ENCODE measurements around the gene CALD1.
"Not testable (repeated sequence)": the region's sequence is repeated elsewhere in the genome, so short reads cannot be mapped to it uniquely, and the experiment has no call there.

CALD1 gene

DNA sequence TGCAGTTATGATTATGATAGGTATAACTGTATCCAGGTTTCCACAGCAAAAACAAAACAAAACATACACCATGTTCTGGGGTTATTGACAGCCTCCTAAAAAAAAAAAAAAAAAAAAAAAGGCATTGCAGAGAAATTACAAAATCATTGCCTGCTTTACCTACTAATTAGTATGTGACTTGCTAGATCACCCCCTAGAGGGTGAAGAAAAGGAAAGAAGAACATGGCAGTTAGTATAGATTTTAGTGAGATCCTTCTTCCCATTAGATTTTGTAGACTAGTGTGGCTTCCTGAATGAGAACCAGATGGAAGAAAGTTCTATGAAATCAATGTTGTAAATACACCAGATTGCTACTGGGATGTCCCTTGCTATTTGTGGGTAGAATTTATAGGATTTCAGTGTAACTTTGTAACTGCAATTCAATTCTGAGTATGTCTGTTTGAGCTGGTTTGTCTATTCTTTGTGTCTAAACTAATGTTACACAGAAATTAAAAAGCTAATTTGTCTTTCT lies 182.9 kb downstream of the CALD1 start:
- DNase-seq: no peak

DNA sequence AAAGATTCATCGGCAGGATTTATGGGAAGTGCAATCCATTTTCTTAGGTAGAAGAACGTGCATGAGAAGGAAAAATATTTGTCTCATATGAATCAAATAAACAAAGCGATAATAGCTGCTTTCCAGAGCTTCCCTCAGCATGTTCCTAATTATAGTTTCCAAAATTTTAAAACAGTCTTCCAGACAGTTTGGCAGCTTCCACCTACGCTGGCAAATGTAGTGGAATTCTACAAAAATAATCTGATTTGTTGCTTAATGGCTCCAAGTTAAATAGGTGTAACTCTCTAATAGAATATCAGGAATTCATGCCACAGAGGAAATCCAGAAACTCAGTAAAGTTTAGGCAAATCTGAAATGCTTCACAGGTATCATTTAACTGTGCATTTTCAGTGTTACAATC lies 183.6 kb downstream of the CALD1 start:
- DNase-seq: no peak

DNA sequence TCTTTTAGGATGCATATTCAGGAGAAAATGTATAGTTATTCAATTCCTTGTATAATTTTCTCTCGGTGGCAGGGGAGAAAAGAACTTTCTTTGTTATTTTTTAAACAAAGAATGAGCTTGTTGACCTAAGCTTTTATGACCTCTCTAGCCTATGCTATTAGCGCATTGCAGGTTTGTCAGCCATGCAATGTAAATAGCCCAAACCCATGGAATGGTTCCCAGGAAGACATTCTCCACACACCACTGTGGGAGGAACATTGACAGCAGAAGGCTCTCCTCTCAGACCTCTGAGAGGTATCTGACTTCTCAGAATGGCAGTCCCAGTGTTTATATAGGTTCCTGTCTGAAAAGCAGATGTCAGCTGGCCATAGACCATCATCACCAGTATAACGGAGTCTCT lies 187.3 kb downstream of the CALD1 start:
- no peak for DNase-seq

DNA sequence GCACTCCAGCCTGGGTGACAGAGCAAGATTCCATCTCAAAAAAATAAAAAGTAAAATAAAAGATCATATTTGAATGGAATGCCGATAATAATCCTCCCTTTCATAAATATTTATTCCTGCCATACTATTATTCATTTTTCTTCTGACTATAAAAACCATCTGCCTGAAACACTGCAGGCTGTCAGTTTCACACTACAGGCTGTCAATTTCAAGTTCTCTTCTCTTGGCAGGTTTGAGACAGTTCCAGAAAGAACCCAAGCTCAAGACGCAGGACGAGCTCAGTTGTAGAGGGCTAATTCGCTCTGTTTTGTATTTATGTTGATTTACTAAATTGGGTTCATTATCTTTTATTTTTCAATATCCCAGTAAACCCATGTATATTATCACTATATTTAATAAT lies 188.7 kb downstream of the CALD1 start:
- DNase-seq: no peak

DNA sequence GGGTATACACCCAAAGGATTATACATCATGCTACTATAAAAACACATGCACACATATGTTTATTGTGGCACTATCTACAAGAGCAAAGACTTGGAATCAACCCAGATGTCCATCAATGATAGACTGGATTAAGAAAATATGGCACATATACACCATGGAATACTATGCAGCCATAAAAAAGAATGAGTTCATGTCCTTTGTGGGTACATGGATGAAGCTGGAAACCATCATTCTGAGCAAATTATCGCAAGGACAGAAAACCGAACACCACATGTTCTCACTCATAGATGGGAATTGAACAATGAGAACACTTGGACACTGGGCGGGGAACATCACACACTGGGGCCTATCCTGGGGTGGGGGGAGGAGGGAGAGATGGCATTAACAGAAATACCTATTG lies 202.2 kb downstream of the CALD1 start:
- DNase-seq: not testable (repeated sequence)

DNA sequence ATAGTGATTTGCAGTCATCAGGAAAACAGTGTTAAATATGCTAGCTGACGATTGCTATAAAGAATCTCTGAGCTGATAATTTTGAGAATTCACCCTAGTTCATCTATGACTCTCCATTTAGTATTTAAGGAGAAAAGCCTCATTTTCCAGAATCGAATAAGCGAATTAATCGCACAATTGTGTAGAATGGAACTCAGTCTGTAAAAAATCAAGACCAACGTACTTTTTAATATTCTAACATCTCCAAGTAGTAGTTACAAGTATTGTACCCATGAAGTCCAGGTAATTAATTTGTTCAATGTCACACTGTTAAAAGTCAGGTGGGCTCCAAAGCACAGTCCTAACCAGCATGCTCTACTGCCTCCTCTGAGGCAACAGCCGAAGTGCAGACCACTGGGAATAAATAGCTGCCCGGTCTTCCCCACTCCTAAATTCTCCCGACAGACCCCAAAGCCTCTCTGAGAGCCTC lies 206.5 kb downstream of the CALD1 start:
- DNase-seq: no peak

DNA sequence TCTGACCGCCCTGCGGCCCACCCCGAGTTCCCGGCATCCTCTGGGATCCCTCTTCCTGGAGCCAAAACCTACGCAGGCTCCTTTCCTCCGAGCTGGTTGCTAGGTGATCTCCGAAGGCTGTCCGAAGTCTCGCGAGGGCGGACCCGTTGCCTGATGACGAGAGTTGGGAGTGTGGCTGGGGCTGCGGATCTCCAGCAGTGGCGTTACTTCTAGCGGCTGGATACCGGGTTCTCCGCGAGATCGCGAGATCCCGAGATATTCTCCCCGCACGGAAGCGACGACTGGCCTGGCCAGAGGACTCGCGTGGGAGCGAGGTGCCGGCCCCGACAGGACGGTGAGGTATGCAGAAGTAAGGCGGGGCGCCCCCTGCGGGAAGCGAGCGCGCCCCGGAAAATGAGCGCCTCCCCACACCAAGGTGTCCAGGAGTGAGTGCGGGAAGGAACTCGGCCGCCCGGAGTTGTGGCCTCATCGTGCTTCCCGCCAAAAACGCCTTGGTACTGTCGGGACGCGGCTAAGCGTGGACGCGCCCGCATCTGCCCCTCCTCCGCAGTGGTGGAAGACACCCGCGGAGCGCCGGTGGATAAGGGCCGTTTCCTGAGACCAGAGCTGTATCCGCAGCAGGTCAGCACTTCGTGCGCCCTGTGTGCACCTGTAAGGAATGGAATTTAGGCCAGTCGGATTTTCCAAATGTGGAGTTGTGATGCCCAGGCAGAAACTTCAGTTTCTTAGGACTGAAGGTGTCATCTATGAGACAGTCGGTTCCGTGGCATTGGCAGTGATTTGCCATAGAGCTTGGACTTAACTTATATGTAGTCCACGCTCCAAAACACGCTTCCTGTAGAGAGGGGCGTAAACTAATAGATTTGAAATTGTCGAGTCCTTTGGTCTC lies 207.2 kb downstream of the CALD1 start, which contains the start of gene AGBL3:
Gene AGBL3 (plus strand): TSS at position 146 of the 889 bp plus-strand sequence. CDS start 1,426 bp downstream, outside the sequence.
- DNase-seq: peak; percentile 96

DNA sequence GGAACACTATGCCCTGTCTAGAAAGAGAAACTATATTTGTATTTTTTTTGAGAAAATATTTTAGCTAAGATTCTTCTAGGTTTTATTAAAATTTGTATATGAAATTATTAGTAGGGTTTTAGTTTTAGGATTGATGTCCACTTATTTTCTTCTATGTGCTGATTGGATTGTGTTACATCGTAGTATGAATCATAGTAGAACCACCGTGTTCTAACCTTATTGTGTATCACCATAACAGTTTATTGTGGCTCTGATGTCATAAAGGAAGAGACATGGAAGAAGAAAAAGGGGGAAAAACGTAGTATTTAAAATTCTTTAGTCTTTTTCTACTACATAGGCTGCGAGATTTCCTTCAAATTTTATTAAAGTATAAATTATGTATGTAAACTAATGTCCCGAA lies 208.7 kb downstream of the CALD1 start:
- no peak for DNase-seq

DNA sequence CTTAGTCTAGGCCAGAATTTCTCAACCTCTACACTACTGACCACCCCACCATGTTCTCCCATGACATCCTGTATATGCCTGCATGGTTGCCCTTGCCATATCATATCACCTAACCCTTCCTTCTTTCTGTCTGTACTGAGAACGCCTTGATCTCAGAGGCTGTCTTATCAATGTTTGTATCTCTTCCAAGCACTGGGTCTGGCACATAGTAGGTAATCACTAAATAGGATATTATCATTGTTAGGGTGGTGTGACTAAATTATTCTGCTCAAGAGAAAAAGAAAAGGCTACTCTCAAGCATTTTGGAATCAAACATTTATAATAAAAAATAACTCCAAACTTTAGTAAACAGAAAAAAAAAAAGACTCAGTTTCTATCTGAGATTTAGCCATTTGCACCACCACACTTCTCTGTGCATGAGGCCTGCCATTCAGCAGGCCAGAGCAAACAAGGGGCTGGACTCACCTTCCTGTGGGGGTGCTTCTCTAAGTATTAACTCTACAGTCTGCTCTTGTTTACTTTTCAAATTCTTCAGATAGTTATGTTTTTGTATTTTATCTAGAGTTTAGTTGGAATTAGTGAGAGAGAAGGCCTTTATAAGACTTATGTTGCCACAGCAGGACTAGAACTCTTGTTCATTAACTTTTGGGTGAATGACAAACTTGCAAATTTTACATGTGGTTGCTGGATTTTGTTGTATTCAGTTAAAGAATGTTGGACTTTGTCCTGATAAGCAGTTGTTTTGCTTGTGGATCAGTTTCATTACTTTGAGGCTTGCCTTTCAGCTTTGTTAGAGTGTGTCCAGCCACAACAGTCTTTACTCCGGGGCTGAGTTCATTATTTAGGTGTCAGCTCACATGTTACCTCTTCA lies 212.3 kb downstream of the CALD1 start:
- DNase-seq: no peak

DNA sequence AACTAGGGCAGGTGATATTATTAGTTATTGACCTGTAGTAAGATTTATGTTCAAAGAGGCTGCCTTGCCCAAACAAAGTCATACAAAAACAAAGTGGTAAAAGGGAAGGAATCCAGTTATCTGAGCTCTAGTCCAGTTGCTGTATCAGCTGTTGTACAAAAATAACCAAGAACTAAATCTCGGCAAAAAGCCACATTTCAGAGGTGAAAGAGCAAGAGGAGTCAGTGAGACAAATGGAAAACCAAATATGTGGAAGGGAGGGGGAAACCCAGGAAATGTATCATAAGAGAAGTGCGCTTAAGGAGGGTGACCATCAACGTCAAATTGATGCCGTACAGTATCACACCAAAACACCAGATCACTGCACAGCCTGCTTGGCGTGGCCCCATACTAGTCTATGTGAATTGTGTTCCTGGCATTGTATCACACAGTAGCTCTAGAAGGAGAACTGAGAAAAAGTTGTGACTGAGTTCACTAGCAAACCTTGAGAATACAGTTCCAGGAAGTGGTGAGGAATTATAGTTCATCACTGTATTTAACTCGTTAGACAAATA lies 213.3 kb downstream of the CALD1 start:
- DNase-seq: no peak

DNA sequence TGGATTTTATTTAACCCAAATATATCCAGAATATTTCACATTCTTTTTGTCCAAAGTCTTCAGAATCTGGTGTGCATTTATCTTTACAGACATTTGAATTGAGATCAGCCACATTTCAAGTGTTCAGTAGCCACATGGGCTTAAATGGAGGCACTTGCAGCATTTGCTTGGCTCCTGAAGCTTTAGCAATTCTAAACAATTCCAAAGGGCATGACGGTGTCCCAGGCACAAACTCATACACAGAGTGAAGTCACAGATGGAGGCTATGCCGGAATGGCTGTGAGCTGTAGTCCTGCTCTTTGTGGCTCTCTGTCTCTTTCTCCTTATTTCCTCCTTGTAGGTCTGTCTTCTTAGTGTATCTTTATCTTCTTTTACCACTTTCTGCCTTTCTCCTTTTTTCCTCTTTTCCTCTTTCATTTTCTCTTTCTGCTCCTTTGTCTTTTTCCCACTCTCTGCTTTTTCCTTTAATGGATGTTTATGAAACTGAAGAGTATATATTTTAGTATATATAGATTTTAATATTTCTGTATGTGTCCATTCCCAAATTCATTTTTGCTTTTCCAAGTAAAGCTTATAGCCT lies 214.5 kb downstream of the CALD1 start:
- DNase-seq: no peak

DNA sequence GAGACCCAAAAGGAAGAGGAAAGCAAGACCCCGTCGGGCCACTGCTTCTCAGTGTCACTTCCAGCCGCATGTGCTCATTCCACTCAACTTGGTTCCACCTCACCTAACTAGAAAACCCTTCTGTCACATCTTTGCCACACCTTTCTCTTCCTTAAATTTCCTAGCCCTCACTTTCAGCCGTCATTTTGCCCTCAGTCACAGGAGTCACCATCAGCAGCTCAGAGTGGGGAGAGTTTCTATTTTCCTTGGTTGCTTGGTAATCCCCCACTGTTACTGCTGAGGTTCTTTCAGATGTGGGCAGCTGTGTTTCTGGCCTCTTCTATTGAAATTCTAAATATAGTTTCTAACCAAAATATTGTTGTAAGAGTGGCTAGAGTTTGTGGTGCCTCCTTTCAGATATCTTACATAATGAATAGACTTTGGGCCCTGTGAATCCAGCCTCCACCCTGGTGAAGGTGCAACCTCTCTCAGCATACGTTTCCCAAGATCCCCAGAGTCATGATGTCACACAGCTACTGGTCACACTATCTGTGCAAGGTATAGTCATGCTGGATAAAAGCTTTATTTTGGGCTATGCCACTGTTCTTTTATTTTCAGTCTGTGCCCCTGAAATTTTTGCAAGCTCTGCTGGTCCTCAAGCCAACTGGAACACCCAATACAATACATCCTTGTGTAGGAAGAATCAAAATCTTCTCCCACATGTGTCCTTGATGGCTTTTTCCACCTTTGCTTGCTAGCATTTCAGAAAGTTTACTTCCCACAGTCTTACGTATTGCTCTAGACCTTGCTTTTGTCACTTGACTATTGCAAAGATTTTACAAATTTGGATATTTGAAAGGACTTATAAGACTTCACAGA lies 216.0 kb downstream of the CALD1 start:
- DNase-seq: no peak

DNA sequence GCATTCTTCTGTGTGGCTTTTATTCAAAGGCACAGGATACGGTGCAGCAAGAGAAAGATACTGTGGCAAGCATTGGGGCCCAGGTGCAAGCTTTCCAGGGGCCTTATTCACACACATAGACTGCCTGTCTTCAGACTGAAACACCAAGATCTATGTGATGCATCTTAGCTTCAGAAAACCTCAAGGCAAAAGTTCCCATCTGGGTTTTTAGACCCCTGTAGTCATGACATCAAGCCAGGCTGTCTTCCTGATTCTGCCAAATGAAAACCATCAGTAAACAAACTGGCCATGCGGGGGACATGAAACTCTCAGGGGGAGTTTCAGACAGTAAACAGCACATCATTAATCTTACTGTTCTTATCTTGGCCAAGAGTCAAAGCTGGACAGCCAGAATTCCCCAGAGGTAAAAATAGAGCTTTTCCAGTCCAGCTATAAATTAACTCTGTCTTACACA lies 216.7 kb downstream of the CALD1 start:
- DNase-seq: no peak

DNA sequence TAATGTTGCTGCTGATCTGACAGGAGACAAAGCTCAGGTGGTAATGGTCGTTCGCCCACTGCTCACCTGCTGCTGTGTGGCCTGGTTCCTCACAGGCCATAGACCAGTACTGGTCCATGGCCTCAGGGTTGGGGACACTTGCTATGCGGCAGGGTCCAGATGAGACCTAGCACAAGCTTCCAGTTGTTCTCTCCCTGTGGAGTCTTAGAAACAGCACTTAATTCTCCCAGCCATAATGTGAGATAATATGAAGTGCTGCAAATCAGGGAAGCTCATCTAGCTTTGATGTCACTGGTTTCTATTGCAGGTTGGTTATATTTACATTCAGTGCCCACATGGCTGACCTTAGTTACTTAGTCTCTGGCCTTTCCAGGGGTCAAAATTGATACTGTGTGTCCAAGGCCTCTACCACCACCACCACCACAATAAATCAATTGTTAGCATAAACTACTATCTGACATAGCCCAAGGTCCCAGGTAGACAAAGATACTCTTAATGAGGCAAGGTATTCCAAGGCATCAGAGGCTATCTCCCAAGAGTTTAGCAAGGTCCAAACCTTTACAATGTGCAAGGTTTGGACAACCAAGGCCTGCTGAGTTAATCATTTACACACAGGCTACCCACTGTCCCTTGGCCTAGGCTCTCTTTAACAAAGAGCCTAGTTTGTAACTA lies 217.9 kb downstream of the CALD1 start:
- no peak for DNase-seq

DNA sequence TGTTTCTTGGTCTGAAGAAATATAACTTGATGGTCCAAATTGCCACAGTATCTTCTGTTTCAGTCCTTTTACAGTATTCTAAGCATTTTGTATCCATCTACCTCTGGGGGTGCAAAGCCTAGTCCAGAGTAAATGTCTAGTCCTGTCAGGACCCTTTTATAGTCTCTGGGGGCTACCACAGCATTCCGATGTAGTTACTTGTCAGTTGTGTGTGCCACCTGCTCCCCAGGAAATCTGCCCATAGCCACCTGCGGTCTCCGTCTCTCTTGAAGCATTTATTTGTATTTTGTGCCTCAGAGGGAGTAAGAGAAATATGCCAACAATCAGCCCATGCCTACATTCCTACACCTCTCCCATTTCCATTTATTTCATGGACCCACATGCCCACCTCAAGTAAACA lies 219.7 kb downstream of the CALD1 start:
- no peak for DNase-seq

DNA sequence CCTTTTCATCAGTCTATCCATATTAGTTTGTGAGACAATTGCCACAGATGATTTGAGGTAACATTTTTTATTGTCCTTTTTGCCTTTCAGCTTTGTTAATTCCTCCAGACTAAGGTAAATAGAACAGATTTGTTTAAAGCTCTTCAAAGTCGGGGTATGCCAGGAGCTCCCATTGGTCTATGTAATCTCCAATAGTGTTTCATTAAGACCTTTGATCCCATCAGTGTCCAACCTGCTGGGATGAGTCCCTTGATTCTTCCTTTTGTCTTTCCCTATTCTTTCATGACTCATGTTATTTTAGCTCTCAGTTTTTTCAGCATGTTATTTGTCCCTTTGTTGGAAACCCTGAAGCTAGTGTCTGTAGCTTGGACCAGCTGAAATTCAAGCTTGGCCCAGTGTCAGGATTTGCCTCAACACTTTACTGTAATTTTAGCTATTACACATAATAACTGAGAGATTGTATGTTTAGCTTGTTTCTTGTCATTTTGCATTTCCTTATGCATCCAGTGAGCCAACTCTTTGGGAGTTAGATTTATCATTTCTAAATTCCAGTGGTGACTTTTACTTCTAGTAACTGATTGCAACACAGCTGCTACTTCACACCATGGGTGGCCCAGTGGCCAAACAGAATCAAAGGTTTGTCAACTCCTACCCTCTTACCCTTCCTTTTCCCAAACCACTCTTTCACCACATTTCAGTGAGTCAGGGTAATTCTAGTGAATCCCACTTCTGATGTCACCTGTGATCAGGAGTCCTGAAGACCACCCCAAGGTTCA lies 222.1 kb downstream of the CALD1 start:
- peak; percentile 29 for DNase-seq

DNA sequence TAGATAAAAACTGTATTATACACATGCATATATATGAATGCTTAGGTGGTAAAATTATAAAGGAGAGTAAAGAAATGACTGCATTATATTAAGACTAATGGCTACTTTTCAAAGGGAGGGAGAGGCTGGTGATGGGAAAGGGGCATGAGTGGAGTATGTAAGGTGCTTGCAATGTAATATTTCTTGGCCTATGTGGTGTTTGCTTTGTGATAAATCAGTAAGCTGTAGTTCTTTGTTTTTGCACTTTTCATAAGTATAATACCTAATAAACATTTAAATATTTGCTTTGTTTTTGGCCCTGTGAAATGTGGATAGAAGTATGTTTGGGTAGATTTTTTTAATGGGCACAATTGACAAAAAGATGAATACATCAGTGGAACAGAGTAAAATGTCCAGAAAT lies 232.8 kb downstream of the CALD1 start:
- DNase-seq: no peak

All from fibroblast of skin of right biceps (primary cell).